Measurements from ENCODE around the gene SHROOM2.
"Not testable (repeated sequence)": the region's sequence is repeated elsewhere in the genome, so short reads cannot be mapped to it uniquely, and the experiment has no call there.

SHROOM2 gene

GRCh38 chrX:9765072-9765736 is 21.0 kb upstream of the SHROOM2 start:
- H3K27me3 ChIP-seq (ENCODE audit: control insufficient read depth, insufficient read depth, low read length), result no peaks in the 10 kb centered on the region
- H3K4me3 ChIP-seq (ENCODE audit: low read length), result no peak overlapping the region
- H3K27ac ChIP-seq (ENCODE audit: low read depth, low read length), result no peak overlapping the region
- no peak overlapping the region for H3K9ac ChIP-seq (ENCODE audit: low read length)
- no peaks in the 10 kb centered on the region for H3K4me1 ChIP-seq (ENCODE audit: control insufficient read depth, insufficient read depth, low read length)
- no peaks in the 10 kb centered on the region for H3K36me3 ChIP-seq (ENCODE audit: control insufficient read depth, insufficient read depth, low read length)

- Histone ChIP-seq H3K27me3 (ENCODE audit: control insufficient read depth, insufficient read depth, low read length) (no peaks in the 10 kb centered on the region), H3K4me1 (ENCODE audit: control insufficient read depth, insufficient read depth, low read length) (no peaks in the 10 kb centered on the region), H3K27ac (ENCODE audit: low read depth, low read length) (no peak within 1 kb of the TSS), H3K9ac (ENCODE audit: low read length) (no peak within 1 kb of the TSS), H3K4me3 (ENCODE audit: low read length) (no peak within 1 kb of the TSS), H3K36me3 (ENCODE audit: control insufficient read depth, insufficient read depth, low read length) (no peaks in the 10 kb centered on the region)
Observed at GRCh38 chrX:9765737-9766097, 20.5 kb upstream of the SHROOM2 start, which contains the start of gene GPR143. Gene GPR143, minus strand, starts transcription at chrX:9765847. Its CDS starts 30 bp downstream, at chrX:9765817.

- no peak overlapping the region for H3K4me3 ChIP-seq (ENCODE audit: low read length)
- no peaks in the 10 kb centered on the region for H3K27me3 ChIP-seq (ENCODE audit: control insufficient read depth, insufficient read depth, low read length)
- H3K27ac ChIP-seq (ENCODE audit: low read depth, low read length), result no peak overlapping the region
- no peaks in the 10 kb centered on the region for H3K4me1 ChIP-seq (ENCODE audit: control insufficient read depth, insufficient read depth, low read length)
- H3K9ac ChIP-seq (ENCODE audit: low read length), result no peak overlapping the region
- no peaks in the 10 kb centered on the region for H3K36me3 ChIP-seq (ENCODE audit: control insufficient read depth, insufficient read depth, low read length)
Observed at GRCh38 chrX:9767375-9767774, 18.9 kb upstream of the SHROOM2 start.

GRCh38 chrX:9768321-9768839 is 17.8 kb upstream of the SHROOM2 start:
- H3K4me1 ChIP-seq (ENCODE audit: control insufficient read depth, insufficient read depth, low read length); H3K27ac ChIP-seq (ENCODE audit: low read depth, low read length); H3K36me3 ChIP-seq (ENCODE audit: control insufficient read depth, insufficient read depth, low read length); H3K27me3 ChIP-seq (ENCODE audit: control insufficient read depth, insufficient read depth, low read length); H3K9ac ChIP-seq (ENCODE audit: low read length); H3K4me3 ChIP-seq (ENCODE audit: low read length): not testable (repeated sequence)

GRCh38 chrX:9770319-9770718 is 15.9 kb upstream of the SHROOM2 start:
- H3K27me3 ChIP-seq (ENCODE audit: control insufficient read depth, insufficient read depth, low read length), result no peaks in the 10 kb centered on the region
- H3K4me3 ChIP-seq (ENCODE audit: low read length), result no peak overlapping the region
- H3K27ac ChIP-seq (ENCODE audit: low read depth, low read length), result no peak overlapping the region
- H3K4me1 ChIP-seq (ENCODE audit: control insufficient read depth, insufficient read depth, low read length), result no peaks in the 10 kb centered on the region
- no peaks in the 10 kb centered on the region for H3K36me3 ChIP-seq (ENCODE audit: control insufficient read depth, insufficient read depth, low read length)
- H3K9ac ChIP-seq (ENCODE audit: low read length), result no peak overlapping the region

GRCh38 chrX:9772943-9773342 is 13.3 kb upstream of the SHROOM2 start:
- Histone ChIP-seq H3K36me3 (ENCODE audit: control insufficient read depth, insufficient read depth, low read length) (no peaks in the 10 kb centered on the region), H3K4me1 (ENCODE audit: control insufficient read depth, insufficient read depth, low read length) (no peaks in the 10 kb centered on the region), H3K4me3 (ENCODE audit: low read length) (no peak overlapping the region), H3K9ac (ENCODE audit: low read length) (no peak overlapping the region), H3K27me3 (ENCODE audit: control insufficient read depth, insufficient read depth, low read length) (no peaks in the 10 kb centered on the region), H3K27ac (ENCODE audit: low read depth, low read length) (no peak overlapping the region)

GRCh38 chrX:9775930-9776329 is 10.3 kb upstream of the SHROOM2 start:
- no peak overlapping the region for H3K4me3 ChIP-seq (ENCODE audit: low read length)
- no peaks in the 10 kb centered on the region for H3K36me3 ChIP-seq (ENCODE audit: control insufficient read depth, insufficient read depth, low read length)
- no peaks in the 10 kb centered on the region for H3K27me3 ChIP-seq (ENCODE audit: control insufficient read depth, insufficient read depth, low read length)
- no peak overlapping the region for H3K9ac ChIP-seq (ENCODE audit: low read length)
- H3K27ac ChIP-seq (ENCODE audit: low read depth, low read length), result no peak overlapping the region
- H3K4me1 ChIP-seq (ENCODE audit: control insufficient read depth, insufficient read depth, low read length), result no peaks in the 10 kb centered on the region

GRCh38 chrX:9781941-9782340 is 4.3 kb upstream of the SHROOM2 start:
- no peaks in the 10 kb centered on the region for H3K36me3 ChIP-seq (ENCODE audit: control insufficient read depth, insufficient read depth, low read length)
- no peak overlapping the region for H3K9ac ChIP-seq (ENCODE audit: low read length)
- H3K4me3 ChIP-seq (ENCODE audit: low read length), result no peak overlapping the region
- H3K4me1 ChIP-seq (ENCODE audit: control insufficient read depth, insufficient read depth, low read length), result no peaks in the 10 kb centered on the region
- H3K27me3 ChIP-seq (ENCODE audit: control insufficient read depth, insufficient read depth, low read length), result no peaks in the 10 kb centered on the region
- no peak overlapping the region for H3K27ac ChIP-seq (ENCODE audit: low read depth, low read length)

GRCh38 chrX:9784332-9784731 is 1.9 kb upstream of the SHROOM2 start:
- H3K27ac ChIP-seq (ENCODE audit: low read depth, low read length), result no peak overlapping the region
- no peaks in the 10 kb centered on the region for H3K27me3 ChIP-seq (ENCODE audit: control insufficient read depth, insufficient read depth, low read length)
- no peaks in the 10 kb centered on the region for H3K36me3 ChIP-seq (ENCODE audit: control insufficient read depth, insufficient read depth, low read length)
- H3K9ac ChIP-seq (ENCODE audit: low read length), result no peak overlapping the region
- no peaks in the 10 kb centered on the region for H3K4me1 ChIP-seq (ENCODE audit: control insufficient read depth, insufficient read depth, low read length)
- no peak overlapping the region for H3K4me3 ChIP-seq (ENCODE audit: low read length)

GRCh38 chrX:9785254-9785943 is 830 bp upstream of the SHROOM2 start:
- no peaks in the 10 kb centered on the region for H3K4me1 ChIP-seq (ENCODE audit: control insufficient read depth, insufficient read depth, low read length)
- no peaks in the 10 kb centered on the region for H3K36me3 ChIP-seq (ENCODE audit: control insufficient read depth, insufficient read depth, low read length)
- peak overlapping the region; percentile 46 for H3K4me3 ChIP-seq (ENCODE audit: low read length)
- no peak overlapping the region for H3K27ac ChIP-seq (ENCODE audit: low read depth, low read length)
- H3K27me3 ChIP-seq (ENCODE audit: control insufficient read depth, insufficient read depth, low read length), result no peaks in the 10 kb centered on the region
- no peak overlapping the region for H3K9ac ChIP-seq (ENCODE audit: low read length)

GRCh38 chrX:9786798-9787635 is 788 bp downstream of the SHROOM2 start:
- H3K27me3 ChIP-seq (ENCODE audit: control insufficient read depth, insufficient read depth, low read length), result no peaks in the 10 kb centered on the region
- H3K4me3 ChIP-seq (ENCODE audit: low read length), result peak overlapping the region; percentile 23
- H3K36me3 ChIP-seq (ENCODE audit: control insufficient read depth, insufficient read depth, low read length), result no peaks in the 10 kb centered on the region
- no peaks in the 10 kb centered on the region for H3K4me1 ChIP-seq (ENCODE audit: control insufficient read depth, insufficient read depth, low read length)
- H3K9ac ChIP-seq (ENCODE audit: low read length), result no peak overlapping the region
- no peak overlapping the region for H3K27ac ChIP-seq (ENCODE audit: low read depth, low read length)

- Histone ChIP-seq H3K27ac (ENCODE audit: low read depth, low read length) (no peak overlapping the region), H3K27me3 (ENCODE audit: control insufficient read depth, insufficient read depth, low read length) (no peaks in the 10 kb centered on the region), H3K4me3 (ENCODE audit: low read length) (no peak overlapping the region), H3K9ac (ENCODE audit: low read length) (no peak overlapping the region), H3K4me1 (ENCODE audit: control insufficient read depth, insufficient read depth, low read length) (no peaks in the 10 kb centered on the region), H3K36me3 (ENCODE audit: control insufficient read depth, insufficient read depth, low read length) (no peaks in the 10 kb centered on the region)
Observed at GRCh38 chrX:9788911-9789310, 2.7 kb downstream of the SHROOM2 start.
